Fibroblast of villous mesenchyme (primary cell): ENCODE measurements around the gene INPP4B. TPM values are rescaled to one million over a fixed set of nuclear protein-coding genes. Genes with fewer than 3 reads are reported as not detected.
A peak's percentile ranks its signal among the peaks of the same experiment; 100 is the strongest.

ENCODE experiments used
- DNase-seq: peaks from one replicate; pipeline ENCODE4 v3.0.0-alpha.2; 2010; ENCODE audit warnings: low read depth
- H3K4me3 ChIP-seq: 2 replicates; pipeline ENCODE4 v1.5.1; 2011; ENCODE audit warnings: low read depth, mild to moderate bottlenecking, low read length
- total RNA-seq: library from RNA; depleted of rRNA; stranded (reverse); fragments of >200 nt; gene quantifications from 2 replicates; pipeline ENCODE4 v1.2.3, GENCODE V29; 2012
- TF ChIP-seq, protein P1 (sequence below): IDR thresholded peaks from 2 replicates; pipeline ENCODE4 v1.5.1; 2012; ENCODE audit warnings: low read depth, mild to moderate bottlenecking, low read length; ENCODE audit not compliant: insufficient read depth

Gene INPP4B
- total RNA-seq, 1 donor = 64.3 TPM

DNA sequence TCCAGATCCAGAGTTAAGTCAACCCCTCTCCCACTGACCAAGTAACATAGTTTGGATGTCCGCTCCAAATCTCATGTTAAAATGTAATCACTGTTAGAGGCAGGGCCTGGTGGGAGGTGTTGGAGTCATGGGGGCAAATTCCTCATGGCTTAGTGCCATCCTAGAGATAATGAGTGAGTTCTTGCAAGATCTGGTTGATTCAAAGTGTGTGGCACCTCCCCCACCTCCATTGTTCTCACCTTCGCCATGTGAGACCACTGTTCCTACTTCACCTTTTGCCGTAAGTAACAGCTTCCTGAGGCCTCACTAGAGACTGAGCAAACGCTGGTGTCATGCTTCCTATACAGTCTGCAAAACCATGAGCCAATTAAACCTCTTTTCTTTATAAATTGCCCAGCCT lies 548.8 kb downstream of the INPP4B start:
- no peak overlapping the region for H3K4me3 ChIP-seq
- TF ChIP-seq, protein P1, sequence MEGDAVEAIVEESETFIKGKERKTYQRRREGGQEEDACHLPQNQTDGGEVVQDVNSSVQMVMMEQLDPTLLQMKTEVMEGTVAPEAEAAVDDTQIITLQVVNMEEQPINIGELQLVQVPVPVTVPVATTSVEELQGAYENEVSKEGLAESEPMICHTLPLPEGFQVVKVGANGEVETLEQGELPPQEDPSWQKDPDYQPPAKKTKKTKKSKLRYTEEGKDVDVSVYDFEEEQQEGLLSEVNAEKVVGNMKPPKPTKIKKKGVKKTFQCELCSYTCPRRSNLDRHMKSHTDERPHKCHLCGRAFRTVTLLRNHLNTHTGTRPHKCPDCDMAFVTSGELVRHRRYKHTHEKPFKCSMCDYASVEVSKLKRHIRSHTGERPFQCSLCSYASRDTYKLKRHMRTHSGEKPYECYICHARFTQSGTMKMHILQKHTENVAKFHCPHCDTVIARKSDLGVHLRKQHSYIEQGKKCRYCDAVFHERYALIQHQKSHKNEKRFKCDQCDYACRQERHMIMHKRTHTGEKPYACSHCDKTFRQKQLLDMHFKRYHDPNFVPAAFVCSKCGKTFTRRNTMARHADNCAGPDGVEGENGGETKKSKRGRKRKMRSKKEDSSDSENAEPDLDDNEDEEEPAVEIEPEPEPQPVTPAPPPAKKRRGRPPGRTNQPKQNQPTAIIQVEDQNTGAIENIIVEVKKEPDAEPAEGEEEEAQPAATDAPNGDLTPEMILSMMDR = no peak
- no peak for DNase-seq

DNA sequence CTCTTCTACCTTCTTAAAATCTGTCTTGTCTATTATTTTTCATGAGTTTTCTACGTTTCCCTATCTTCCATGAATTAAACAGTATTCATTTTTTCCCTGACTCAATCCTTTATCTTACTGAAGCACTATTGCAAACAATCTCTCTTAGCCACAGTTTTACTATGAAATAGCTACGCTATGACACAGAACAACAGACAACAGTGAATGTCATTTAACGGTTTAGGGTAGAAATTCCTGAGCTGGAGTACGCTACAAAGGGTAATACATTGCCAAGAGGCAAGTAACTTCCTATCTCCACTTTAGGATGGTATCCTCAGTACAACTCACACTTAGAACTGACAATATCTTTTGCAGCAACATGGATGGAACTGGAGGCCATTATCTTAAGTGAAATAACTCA lies 552.6 kb downstream of the INPP4B start:
- H3K4me3 ChIP-seq = no peak overlapping the region
- DNase-seq = peak; percentile 3
- TF ChIP-seq, protein P1 = no peak

DNA sequence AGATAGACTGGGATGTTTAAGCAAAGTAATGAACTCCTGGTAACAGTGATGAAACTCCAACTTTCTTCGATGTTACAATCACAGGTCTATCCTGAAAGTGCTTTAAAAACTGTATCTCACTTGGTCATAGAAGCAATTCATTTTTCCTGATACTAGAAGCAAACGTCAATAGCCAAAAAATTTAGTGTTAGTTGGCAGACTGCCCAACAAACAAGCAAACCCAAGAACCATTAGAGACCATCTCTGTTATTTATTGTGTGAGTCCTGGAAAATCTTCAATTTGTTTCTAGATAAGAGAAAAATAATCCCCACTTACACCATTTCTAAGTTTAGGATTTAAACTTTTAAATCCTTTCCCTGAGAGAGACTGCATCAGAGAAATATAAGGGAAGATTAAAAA lies 553.9 kb downstream of the INPP4B start:
- no peak overlapping the region for H3K4me3 ChIP-seq
- no peak for DNase-seq
- TF ChIP-seq, protein P1 = no peak

DNA sequence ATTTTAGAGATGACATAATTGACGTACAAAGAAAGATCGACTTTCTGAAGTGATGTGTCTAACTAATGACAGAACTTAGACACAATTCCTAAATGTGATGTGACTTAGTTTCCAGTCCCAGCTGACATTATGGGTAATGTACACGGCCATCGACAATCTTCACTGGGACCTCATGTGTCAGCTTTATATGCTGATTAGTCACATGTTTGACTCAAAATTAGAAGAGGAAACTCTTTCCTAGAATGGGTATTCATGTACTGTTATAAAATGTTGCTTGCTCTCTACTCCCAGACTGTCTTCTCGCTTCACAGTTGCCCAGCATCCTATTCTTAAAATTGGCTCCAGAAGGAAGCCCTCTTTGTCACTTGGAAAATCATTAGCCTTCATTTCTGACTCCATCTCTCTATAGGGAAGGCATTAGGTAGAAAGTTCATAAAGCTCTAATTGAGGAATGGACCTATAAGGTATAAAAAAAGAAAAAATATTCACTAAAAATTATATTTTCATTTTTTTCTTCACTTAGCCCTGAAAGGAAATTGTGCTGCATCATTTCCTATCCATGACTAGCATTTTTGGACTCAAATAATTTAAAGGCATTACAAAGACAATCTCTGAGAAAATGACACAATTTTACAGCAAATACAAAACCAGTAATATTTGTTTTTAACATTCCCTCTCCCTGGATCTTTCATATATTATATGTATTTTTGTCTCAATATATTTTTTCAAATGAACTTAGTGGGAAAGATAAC lies 554.6 kb downstream of the INPP4B start:
- TF ChIP-seq, protein P1 = no peak
- no peak overlapping the region for H3K4me3 ChIP-seq
- DNase-seq = no peak

DNA sequence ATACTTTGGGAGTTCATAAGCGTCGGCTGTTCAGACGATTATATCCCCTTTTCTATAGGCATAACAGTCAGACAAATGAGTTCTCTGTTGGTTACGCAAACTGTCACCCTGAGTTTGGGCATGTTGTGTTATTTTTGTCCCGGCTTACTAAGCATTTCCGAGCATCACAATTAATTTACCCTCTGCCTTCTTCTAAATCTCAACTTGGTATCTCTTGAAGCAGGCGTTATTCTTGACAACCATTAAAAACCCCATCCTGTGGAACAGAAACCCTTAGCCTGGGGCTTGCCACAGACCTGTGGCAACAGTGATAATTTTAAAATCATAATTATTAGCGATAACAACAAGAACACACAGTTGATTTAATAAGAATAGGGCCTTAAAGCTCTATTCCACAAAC lies 558.7 kb downstream of the INPP4B start:
- DNase-seq = no peak
- TF ChIP-seq, protein P1 = no peak

DNA sequence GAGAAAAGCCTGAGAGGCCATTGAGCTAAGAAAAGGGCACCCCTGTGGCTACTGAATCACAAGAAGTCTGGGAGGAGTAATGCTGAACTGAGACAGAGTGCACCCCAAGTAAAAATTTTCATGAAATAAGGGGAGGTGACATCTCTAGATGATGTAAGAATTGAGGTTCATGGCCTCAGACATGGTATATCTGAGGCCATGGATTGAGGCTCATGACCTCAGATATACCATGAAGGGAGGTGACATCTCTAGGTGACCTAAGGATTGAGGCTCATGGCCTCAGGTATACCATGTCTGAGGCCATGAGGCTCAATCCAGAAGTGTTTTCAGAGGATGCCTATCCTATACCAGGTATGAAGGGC lies 560.9 kb downstream of the INPP4B start:
- no peak overlapping the region for H3K4me3 ChIP-seq
- TF ChIP-seq, protein P1 = no peak
- DNase-seq = no peak

More for the DNA sequence above, 558.7 kb downstream of the INPP4B start:
- no peak overlapping the region for H3K4me3 ChIP-seq
